ENCODE data around the gene USE1. TPM values are rescaled to one million over a fixed set of nuclear protein-coding genes. Genes with fewer than 3 reads are reported as not detected.

USE1 gene
- total RNA-seq, 2 donors from 2014 or later: 24.5 to 30.3 TPM

DNA sequence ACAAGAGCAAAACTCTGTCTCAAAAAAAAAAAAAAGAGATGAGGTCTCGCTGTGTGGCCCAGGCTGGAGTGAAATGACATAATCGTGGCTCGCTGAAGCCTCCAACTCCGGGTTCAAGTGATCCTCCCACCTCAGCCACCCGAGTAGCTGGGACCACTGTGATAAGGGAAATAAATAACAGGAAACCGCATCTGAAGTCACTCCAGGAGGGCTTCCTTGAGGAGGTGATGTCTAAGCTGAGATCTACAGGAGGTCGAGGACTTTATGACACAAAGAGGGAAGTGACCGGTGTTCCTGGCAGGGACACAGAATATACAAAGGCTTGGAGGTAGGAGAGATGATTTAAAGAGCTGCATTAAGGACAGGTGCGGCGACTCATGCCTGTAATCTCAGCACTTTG is 39.5 kb downstream of the USE1 start:
- Histone ChIP-seq H3K4me1 (replicated peaks) (no peaks in the 10 kb centered on the region), H3K9me3 (no peaks in the 10 kb centered on the region), H3K36me3 (no peaks in the 10 kb centered on the region), H3K27me3 (replicated peaks; ENCODE audit: insufficient read depth) (no peaks in the 10 kb centered on the region), H3K27ac (no peak overlapping the region), H3K4me3 (no peak overlapping the region)
- intact Hi-C loops (cut with DNase I): no loop called here
- no peak for DNase-seq (ENCODE audit: low spot score)
- TF ChIP-seq POLR2AphosphoS5 (IDR thresholded peaks at IDR 0.05) (no peak), POLR2A (IDR thresholded peaks at IDR 0.05) (no peak)
- TF ChIP-seq, protein P1, sequence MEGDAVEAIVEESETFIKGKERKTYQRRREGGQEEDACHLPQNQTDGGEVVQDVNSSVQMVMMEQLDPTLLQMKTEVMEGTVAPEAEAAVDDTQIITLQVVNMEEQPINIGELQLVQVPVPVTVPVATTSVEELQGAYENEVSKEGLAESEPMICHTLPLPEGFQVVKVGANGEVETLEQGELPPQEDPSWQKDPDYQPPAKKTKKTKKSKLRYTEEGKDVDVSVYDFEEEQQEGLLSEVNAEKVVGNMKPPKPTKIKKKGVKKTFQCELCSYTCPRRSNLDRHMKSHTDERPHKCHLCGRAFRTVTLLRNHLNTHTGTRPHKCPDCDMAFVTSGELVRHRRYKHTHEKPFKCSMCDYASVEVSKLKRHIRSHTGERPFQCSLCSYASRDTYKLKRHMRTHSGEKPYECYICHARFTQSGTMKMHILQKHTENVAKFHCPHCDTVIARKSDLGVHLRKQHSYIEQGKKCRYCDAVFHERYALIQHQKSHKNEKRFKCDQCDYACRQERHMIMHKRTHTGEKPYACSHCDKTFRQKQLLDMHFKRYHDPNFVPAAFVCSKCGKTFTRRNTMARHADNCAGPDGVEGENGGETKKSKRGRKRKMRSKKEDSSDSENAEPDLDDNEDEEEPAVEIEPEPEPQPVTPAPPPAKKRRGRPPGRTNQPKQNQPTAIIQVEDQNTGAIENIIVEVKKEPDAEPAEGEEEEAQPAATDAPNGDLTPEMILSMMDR (IDR thresholded peaks at IDR 0.05): no peak
- WGBS: 85% methylated on average over 10 of the region's 10 CpGs

DNA sequence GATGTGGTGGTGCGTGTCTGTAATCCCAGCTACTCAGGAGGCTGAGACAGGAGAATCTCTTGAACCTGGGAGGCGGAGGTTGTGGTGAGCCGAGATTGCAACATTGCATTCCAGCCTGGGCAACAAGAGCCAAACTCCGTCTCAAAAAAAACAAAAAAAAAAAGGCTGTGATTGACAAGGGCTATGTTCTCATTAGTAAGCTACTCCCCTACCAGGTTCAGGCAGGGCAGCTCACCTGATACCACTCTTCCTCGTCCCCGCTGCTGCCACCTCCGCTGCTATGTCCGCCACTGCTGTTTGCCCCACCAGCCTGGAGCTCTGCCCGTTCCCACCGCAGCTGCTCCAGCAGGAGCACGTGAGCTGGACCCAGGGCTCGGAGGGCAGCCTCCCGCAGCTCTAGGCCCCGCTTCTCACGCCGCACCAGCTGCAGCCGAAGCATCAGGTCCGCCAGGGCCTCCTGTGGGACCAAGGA is 40.0 kb downstream of the USE1 start:
- Histone ChIP-seq H3K4me1 (replicated peaks) (no peaks in the 10 kb centered on the region), H3K9me3 (no peaks in the 10 kb centered on the region), H3K4me3 (no peak overlapping the region), H3K27ac (no peak overlapping the region), H3K36me3 (no peaks in the 10 kb centered on the region), H3K27me3 (replicated peaks; ENCODE audit: insufficient read depth) (no peaks in the 10 kb centered on the region)
- intact Hi-C loops (cut with DNase I): no loop called here
- DNase-seq (ENCODE audit: low spot score): no peak
- TF ChIP-seq POLR2A (IDR thresholded peaks at IDR 0.05) (no peak), POLR2AphosphoS5 (IDR thresholded peaks at IDR 0.05) (no peak)
- TF ChIP-seq, protein P1 (IDR thresholded peaks at IDR 0.05): no peak
- 72% methylated on average over 18 of the region's 18 CpGs for WGBS

DNA sequence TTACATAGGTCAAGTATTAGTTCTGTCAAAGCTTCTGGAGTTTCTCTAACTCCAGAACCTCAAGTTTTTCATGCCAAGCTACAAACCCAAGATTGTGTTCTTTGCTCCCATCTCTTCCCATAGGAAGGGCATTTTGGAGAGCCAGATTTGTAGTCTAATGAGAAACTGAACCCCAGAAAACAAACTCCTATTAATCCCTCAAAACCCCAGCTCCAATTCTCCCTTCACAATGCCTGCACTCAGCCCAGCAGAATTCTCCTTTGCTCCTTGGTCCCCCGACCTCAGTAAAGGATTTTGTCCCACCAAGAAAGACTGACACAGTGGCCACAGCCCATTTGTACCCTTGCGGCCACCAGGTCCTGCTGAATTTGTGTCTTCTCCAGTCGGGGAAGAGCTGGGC is 41.0 kb downstream of the USE1 start:
- H3K9me3 ChIP-seq: no peaks in the 10 kb centered on the region
- TF ChIP-seq POLR2AphosphoS5 (IDR thresholded peaks at IDR 0.05) (no peak), POLR2A (IDR thresholded peaks at IDR 0.05) (no peak)
- TF ChIP-seq, protein P1 (IDR thresholded peaks at IDR 0.05): no peak
- H3K36me3 ChIP-seq: no peaks in the 10 kb centered on the region
- H3K4me1 ChIP-seq (replicated peaks): no peaks in the 10 kb centered on the region
- no peak for DNase-seq (ENCODE audit: low spot score)
- no peak overlapping the region for H3K4me3 ChIP-seq
- 85% methylated on average over 3 of the region's 3 CpGs for WGBS
- H3K27ac ChIP-seq: no peak overlapping the region
- intact Hi-C loops (cut with DNase I): no loop called here
- H3K27me3 ChIP-seq (replicated peaks; ENCODE audit: insufficient read depth): no peaks in the 10 kb centered on the region

DNA sequence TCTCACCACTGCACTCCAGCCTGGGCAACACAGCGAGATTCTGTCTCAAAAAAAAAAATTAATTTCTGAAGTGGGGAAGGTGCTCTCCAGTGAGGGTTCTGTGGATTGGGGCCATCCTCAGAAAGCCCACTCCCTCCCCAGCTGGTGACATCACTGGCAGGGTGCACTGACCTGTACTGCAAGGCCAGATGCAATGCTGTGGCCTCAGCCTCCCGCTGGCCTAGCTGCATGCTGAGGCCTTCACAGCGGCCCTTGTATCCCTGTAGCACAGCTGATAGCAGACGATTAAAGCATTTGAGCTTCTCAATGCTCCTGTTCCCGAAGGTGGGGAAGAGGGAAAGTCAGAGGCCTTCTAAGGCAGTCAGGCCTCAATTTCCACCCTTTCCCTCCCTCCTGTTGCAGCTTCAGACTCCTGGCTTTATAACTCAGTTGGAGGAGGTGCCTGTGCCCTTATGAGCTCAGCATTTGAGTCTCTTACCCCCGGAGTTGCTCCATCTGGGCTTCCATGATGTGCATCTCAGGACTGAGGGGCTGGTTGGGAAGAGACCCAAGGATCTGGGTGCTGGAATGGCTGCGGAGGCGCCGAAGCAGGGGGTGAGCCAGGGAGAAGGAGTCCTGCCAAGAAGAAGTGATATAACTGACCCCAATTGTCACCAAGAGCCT is 44.1 kb downstream of the USE1 start:
- no peak for DNase-seq (ENCODE audit: low spot score)
- Histone ChIP-seq H3K4me1 (replicated peaks) (no peaks in the 10 kb centered on the region), H3K9me3 (no peaks in the 10 kb centered on the region), H3K27ac (no peak overlapping the region), H3K27me3 (replicated peaks; ENCODE audit: insufficient read depth) (no peaks in the 10 kb centered on the region), H3K36me3 (no peaks in the 10 kb centered on the region), H3K4me3 (no peak overlapping the region)
- WGBS: 94% methylated on average over 8 of the region's 9 CpGs
- TF ChIP-seq POLR2A (IDR thresholded peaks at IDR 0.05): no peak
- TF ChIP-seq, protein P1 (IDR thresholded peaks at IDR 0.05): no peak
- no peak for TF ChIP-seq POLR2AphosphoS5 (IDR thresholded peaks at IDR 0.05)
- intact Hi-C loops (cut with DNase I): no loop called here

DNA sequence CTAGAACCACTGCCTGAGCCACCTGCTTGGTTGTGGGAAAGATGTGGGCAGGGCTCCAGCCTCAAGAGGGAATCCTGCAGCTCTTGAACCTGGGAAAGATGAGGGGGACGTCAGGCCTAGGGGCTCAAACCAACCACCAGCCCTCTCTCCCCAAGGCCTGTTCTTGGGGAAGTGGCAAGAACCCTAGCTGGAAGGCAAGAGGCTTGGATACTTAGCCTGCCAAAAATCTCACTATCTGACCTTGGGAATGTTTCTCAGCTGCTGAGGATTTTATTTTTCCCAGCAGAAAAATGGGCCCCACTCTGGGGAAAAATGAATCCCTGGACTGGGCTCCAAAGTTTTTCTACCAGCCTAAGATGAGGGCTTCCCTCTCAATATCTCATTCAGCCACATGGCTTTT is 44.8 kb downstream of the USE1 start:
- H3K27ac ChIP-seq: no peak overlapping the region
- H3K9me3 ChIP-seq: no peaks in the 10 kb centered on the region
- no peak overlapping the region for H3K4me3 ChIP-seq
- no peaks in the 10 kb centered on the region for H3K4me1 ChIP-seq (replicated peaks)
- WGBS: 33% methylated on average over 1 of the region's 1 CpG
- TF ChIP-seq, protein P1 (IDR thresholded peaks at IDR 0.05): no peak
- TF ChIP-seq POLR2AphosphoS5 (IDR thresholded peaks at IDR 0.05) (no peak), POLR2A (IDR thresholded peaks at IDR 0.05) (no peak)
- no peak for DNase-seq (ENCODE audit: low spot score)
- H3K36me3 ChIP-seq: no peaks in the 10 kb centered on the region
- no peaks in the 10 kb centered on the region for H3K27me3 ChIP-seq (replicated peaks; ENCODE audit: insufficient read depth)
- intact Hi-C loops (cut with DNase I): no loop called here

Data from prostate gland (tissue), 2 donors.